ENCODE results near the gene HELLS.

DNA sequence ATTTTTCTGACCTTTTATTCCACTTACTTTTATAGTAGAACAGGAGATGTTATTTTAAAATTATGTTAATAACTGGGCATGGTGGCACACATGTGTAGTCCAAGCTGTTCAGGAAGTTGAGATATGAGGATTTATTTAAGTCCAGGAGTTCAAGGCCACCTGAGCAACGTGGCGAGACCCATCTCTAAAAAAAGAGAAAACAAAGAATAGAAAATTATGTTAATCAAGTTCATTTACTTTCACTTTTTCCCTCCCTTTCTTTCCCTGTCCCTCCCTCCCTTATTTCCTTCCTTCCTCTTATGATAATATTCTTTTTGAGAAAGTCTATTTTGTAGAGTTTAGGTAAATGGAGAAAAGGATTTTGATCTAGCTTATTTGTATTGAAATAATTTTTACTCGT is 48.9 kb upstream of the HELLS start:
- TF ChIP-seq, protein P1, sequence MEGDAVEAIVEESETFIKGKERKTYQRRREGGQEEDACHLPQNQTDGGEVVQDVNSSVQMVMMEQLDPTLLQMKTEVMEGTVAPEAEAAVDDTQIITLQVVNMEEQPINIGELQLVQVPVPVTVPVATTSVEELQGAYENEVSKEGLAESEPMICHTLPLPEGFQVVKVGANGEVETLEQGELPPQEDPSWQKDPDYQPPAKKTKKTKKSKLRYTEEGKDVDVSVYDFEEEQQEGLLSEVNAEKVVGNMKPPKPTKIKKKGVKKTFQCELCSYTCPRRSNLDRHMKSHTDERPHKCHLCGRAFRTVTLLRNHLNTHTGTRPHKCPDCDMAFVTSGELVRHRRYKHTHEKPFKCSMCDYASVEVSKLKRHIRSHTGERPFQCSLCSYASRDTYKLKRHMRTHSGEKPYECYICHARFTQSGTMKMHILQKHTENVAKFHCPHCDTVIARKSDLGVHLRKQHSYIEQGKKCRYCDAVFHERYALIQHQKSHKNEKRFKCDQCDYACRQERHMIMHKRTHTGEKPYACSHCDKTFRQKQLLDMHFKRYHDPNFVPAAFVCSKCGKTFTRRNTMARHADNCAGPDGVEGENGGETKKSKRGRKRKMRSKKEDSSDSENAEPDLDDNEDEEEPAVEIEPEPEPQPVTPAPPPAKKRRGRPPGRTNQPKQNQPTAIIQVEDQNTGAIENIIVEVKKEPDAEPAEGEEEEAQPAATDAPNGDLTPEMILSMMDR (IDR thresholded peaks at IDR 0.05) = no peak
- TF ChIP-seq POLR2A (IDR thresholded peaks at IDR 0.05) = no peak
